Measurements from ENCODE around the gene EXOSC3. TPM values are rescaled to one million over a fixed set of nuclear protein-coding genes. Genes with fewer than 3 reads are reported as not detected.

The EXOSC3 gene
- total and polyA plus RNA-seq, 2 of the 8 experiments (the other 6 are each of a cell fraction or from before 2014, with no cell fraction given) = 46.7 to 73.4 TPM

DNA sequence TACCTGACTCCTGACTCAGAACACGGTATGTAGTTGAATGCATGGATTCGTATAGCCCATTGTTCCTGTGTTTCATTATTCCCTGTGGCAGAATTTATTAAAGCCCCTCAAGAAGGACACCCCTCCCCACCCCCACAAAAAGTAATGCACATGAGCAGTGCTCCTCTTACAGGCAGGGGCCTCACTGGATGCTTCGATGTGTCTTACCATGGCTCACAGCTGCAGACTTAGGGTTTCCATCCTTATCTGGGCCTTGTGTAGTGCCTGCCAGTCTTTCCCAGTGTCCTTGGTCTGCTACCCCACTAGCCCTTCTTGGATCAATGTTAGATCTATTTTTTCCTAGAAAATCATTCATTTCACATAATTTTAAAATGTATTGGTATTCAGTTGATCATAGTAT lies 14.9 kb downstream of the EXOSC3 start:
- Histone ChIP-seq H4K5ac (ENCODE audit: insufficient read length, low read depth, low read length) (no peak overlapping the region), H3K14ac (ENCODE audit: insufficient read length) (no peak overlapping the region), H3K4me3 (ENCODE audit: extremely low read depth in 1 of 4, insufficient read depth in 2 of 4, low read depth in 3 of 4, low read length in 4 of 4) (no peak overlapping the region), H4K8ac (ENCODE audit: extremely low read depth, insufficient read depth, low read length) (no peak overlapping the region), H3K27ac (ENCODE audit: low read depth, low read length) (no peak overlapping the region), H2BK12ac (ENCODE audit: low read depth, low read length) (no peak overlapping the region), H2AFZ (ENCODE audit: low read length) (no peak overlapping the region), H4K91ac (replicated peaks; ENCODE audit: insufficient read length, low read length) (no peak overlapping the region), H3K4ac (replicated peaks; ENCODE audit: insufficient read length, low read depth, low read length) (no peak overlapping the region), H3K79me1 (ENCODE audit: low read depth, low read length) (no peaks in the 10 kb centered on the region), H3K4me1 (replicated peaks in 1 of 4; ENCODE audit: control insufficient read depth in 3 of 4, insufficient read depth in 4 of 4, low read length in 3 of 4) (no peaks in the 10 kb centered on the region), H3K23me2 (ENCODE audit: low read depth, low read length) (no peaks in the 10 kb centered on the region), H3K23ac (ENCODE audit: insufficient read length) (no peak overlapping the region), H2BK20ac (ENCODE audit: low read length) (no peak overlapping the region), H3K36me3 (ENCODE audit: control insufficient read depth in 2 of 4, insufficient read depth in 4 of 4, low read length in 3 of 4) (peaks cover 0 to 6% (median 3%) of the 10 kb centered on the region in 4 experiments; a peak in 3 of 8 replicates), H3K4me2 (ENCODE audit: insufficient read depth in 1 of 2, low read depth in 2 of 2, low read length in 2 of 2) (no peak overlapping the region), H3K27me3 (replicated peaks in 1 of 4; ENCODE audit: control insufficient read depth in 3 of 4, extremely low read depth in 1 of 4, insufficient read depth in 3 of 4, low read length in 3 of 4) (no peaks in the 10 kb centered on the region), H3K9ac (replicated peaks in 1 of 4; ENCODE audit: extremely low read depth in 1 of 4, low read depth in 3 of 4, low read length in 3 of 4) (no peak overlapping the region), H2BK120ac (replicated peaks; ENCODE audit: low read depth, low read length) (no peak overlapping the region), H3K9me3 (ENCODE audit: insufficient read depth in 2 of 2, low read depth in 1 of 2, low read length in 1 of 2) (no peaks in the 10 kb centered on the region), H2AK5ac (ENCODE audit: low read depth, low read length) (no peak overlapping the region), H3K18ac (ENCODE audit: extremely low read depth, low read length) (no peak overlapping the region), H3K79me2 (ENCODE audit: control insufficient read depth in 1 of 2, insufficient read depth in 2 of 2, low read length in 2 of 2) (no peaks in the 10 kb centered on the region), H4K20me1 (replicated peaks in 1 of 2; ENCODE audit: control insufficient read depth in 1 of 2, insufficient read depth in 2 of 2, low read length in 2 of 2) (no peaks in the 10 kb centered on the region), H3K56ac (replicated peaks; ENCODE audit: insufficient read length, low read depth, low read length) (no peak overlapping the region), H2BK5ac (ENCODE audit: low read depth, low read length) (no peak overlapping the region), H2BK15ac (ENCODE audit: low read length) (no peak overlapping the region)
- DNase-seq (ENCODE audit: low read depth in 1 of 2, low spot score in 2 of 2) = no peak
- WGBS, 2 experiments (ENCODE audit: extremely low coverage in 1 of 2, insufficient coverage in 1 of 2, insufficient read length in 1 of 2, insufficient replicate concordance in 2 of 2, low coverage in 1 of 2, low lambda C conversion rate in 2 of 2, missing lambda C conversion rate in 1 of 2) = 83% methylated on average over 3 of the region's 3 CpGs; no CpG with 5 or more reads in 1 of the 2 experiments
- CTCF ChIA-PET (ENCODE audit: partially characterized antibody) = interaction anchor here (0.8 to 1.3 kb wide), 2 partner anchors 10 to 12 kb away, joined by 3 to 5 read pairs; no protein-coding TSS in a partner anchor
- TF ChIP-seq ASH2L (IDR thresholded peaks at IDR 0.05; ENCODE audit: low read length) (no peak), TAF7 (optimal IDR thresholded peaks at IDR 0.05; ENCODE audit: borderline replicate concordance, low read depth, low read length) (no peak), TCF12 (IDR thresholded peaks at IDR 0.05; ENCODE audit: low read depth, low read length) (no peak), USF2 (IDR thresholded peaks at IDR 0.05; ENCODE audit: low read length) (no peak), E2F6 (IDR thresholded peaks at IDR 0.05) (no peak), KDM4A (IDR thresholded peaks at IDR 0.05; ENCODE audit: low read depth, low read length, severe bottlenecking) (no peak), RBBP5 (IDR thresholded peaks at IDR 0.05; ENCODE audit: borderline replicate concordance, low read depth, low read length) (no peak), SP1 (IDR thresholded peaks at IDR 0.05; ENCODE audit: low read depth, low read length) (no peak)
- POLR2A ChIA-PET (ENCODE audit: partially characterized antibody) = interaction anchor here (1.2 to 2.6 kb wide), 5 partner anchors 8 to 31 kb away, joined by 3 to 15 read pairs (median 4); partner anchors contain the start of genes DCAF10 and EXOSC3
- no peak for FAIRE-seq
